Astrocyte of the cerebellum (primary cell): ENCODE results near the gene TMPRSS2.
"Not testable (repeated sequence)": the region's sequence is repeated elsewhere in the genome, so short reads cannot be mapped to it uniquely, and the experiment has no call there.

Experiments used
- DNase-seq: peaks from one replicate; pipeline ENCODE4 v3.0.0-alpha.2; 2011; ENCODE audit warnings: low read depth
- H3K4me3 ChIP-seq: 2 replicates; pipeline ENCODE4 v1.5.1; 2011; ENCODE audit warnings: mild to moderate bottlenecking, low read depth, low read length, moderate library complexity
- CTCF ChIP-seq: IDR thresholded peaks from 2 replicates; pipeline ENCODE4 v1.5.1; 2012; ENCODE audit warnings: low read length, low read depth, moderate library complexity, mild to moderate bottlenecking; ENCODE audit errors: missing control alignments
- in situ Hi-C: cut with HindIII; loops from 2 replicates; pipeline ENCODE4 v1.10.0; 2017; ENCODE audit warnings: low sequenced_read_pairs

The TMPRSS2 gene

DNA sequence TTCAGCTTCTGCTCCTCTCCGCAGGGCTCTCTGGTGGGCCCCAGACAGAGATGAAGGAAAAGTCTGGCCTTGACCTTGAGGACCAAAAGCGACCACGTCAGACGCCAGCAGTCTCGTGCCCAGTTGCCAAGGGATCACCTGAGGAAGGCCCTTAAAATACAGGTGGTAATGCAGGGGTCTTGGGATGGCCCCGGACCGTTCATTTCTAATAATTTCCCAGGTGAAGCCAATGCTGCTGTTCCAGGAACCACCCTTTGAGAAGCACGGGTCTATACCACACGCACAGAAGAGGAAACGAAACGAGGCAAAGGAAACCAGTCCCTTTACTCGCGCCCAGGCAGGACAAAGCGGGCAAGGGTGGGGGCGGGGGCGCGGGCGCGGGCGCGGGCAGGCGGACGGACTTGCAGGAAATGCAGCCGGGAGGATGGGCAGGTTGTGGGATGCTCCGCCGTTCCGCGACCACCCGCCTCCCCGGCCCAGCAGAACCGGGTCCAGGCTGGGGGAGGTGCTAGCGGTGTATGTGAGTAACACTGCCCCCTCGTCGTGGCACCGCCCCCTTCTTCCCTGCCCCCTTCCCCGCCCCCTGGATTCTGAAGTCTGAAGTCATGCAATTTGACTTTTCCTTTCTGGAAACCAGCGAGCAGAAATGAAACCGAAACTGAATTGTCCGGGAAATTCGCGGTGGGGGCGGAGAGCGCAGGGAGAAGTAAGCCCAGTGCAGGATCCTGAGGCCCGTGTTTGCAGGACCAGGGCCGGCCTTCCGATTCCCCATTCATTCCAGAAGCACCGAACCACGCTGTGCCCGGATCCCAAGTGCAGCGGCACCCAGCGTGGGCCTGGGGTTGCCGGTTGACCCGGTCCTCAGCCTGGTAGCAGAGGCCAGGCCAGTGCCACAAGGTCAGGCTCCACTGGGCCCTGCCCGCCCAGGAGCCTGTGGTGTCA is 87.8 kb downstream of the TMPRSS2 start:
- TF ChIP-seq CTCF: no peak
- in situ Hi-C loops: no loop called here
- DNase-seq: peak; percentile 82
- peak overlapping the region; percentile 53 for H3K4me3 ChIP-seq

- in situ Hi-C loops: no loop called here
- H3K4me3 ChIP-seq: no peak overlapping the region
- DNase-seq: no peak
- TF ChIP-seq CTCF: no peak
These were observed 88.8 kb downstream of the TMPRSS2 start for GRCh38 chr21:41418956-41419680.

DNA sequence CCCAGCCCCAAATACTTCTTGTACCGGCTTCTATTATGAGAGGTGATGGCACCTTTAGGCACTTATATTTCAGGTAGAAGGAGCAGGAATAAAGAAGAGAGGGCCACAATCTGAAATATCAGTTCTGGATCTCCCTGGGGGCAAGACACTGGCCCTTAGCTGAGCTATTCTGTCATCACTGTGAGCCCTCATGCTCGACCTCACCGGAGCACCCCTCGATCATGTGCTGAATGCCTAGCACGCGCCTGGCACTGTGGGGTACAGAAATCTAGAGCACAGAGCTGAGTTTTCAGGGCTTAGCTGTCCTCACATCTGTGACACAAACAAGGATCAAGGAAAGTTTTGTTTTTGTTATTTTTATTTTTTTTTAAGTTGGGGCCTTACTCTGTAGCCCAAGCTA is 89.6 kb downstream of the TMPRSS2 start:
- no peak for DNase-seq
- H3K4me3 ChIP-seq: no peak overlapping the region
- in situ Hi-C loops: no loop called here
- TF ChIP-seq CTCF: no peak

DNA sequence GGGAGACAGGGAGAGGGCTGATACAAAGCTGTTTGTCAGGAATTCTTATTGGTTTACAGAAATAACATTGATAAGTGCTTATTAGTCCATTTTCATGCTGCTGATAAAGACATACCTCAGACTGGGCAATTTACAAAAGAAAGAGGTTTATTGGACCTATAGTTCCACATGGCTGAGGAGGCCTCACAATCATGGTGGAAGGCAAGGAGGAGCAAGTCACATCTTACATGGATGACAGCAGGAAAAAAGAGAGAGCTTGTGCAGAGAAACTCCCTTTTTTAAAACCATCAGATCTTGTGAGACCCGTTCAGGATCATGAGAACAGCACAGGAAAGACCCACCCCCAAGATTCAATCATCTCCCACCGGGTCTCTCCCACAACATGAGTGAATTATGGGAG is 90.5 kb downstream of the TMPRSS2 start:
- H3K4me3 ChIP-seq, DNase-seq, in situ Hi-C loops: not testable (repeated sequence)
